KMS-11 (cell line): Measurements from ENCODE around the gene ACER3.
"Not testable (repeated sequence)": the region's sequence is repeated elsewhere in the genome, so short reads cannot be mapped to it uniquely, and the experiment has no call there.

Experiments
- H2AFZ ChIP-seq: fragments of 200-600 bp; sonication (generic); 2 replicates; pipeline ENCODE4 v1.6.1; 2016; ENCODE audit warnings: antibody characterized with exemption, mixed run types, low read depth
- H3K27ac ChIP-seq: fragments of 200-600 bp; sonication (generic); 2 replicates; pipeline ENCODE4 v1.6.1; 2016; ENCODE audit warnings: mild to moderate bottlenecking, mixed run types
- H3K27me3 ChIP-seq: fragments of 200-600 bp; sonication (generic); 2 replicates; pipeline ENCODE4 v1.6.1; 2017; ENCODE audit warnings: mild to moderate bottlenecking, low read depth, mixed run types, moderate library complexity; ENCODE audit not compliant: insufficient read depth
- H3K36me3 ChIP-seq: fragments of 200-600 bp; sonication (generic); 2 replicates; pipeline ENCODE4 v1.6.1; 2017; ENCODE audit warnings: mild to moderate bottlenecking, mixed run types; ENCODE audit not compliant: insufficient read depth
- H3K4me1 ChIP-seq: fragments of 200-600 bp; sonication (generic); 2 replicates; pipeline ENCODE4 v1.6.1; 2016; ENCODE audit warnings: mild to moderate bottlenecking, low read depth, mixed run types; ENCODE audit not compliant: poor library complexity, severe bottlenecking
- H3K4me2 ChIP-seq: fragments of 200-600 bp; sonication (generic); 2 replicates; pipeline ENCODE4 v1.7.0; 2016; ENCODE audit warnings: mild to moderate bottlenecking, mixed run types
- H3K4me3 ChIP-seq: fragments of 200-600 bp; sonication (generic); IDR thresholded peaks from 2 replicates; pipeline ENCODE4 v1.6.1; 2017; ENCODE audit warnings: low read depth, low read length, mixed read lengths; ENCODE audit not compliant: insufficient read depth
- H3K79me2 ChIP-seq: fragments of 200-600 bp; sonication (generic); 2 replicates; pipeline ENCODE4 v1.6.1; 2016; ENCODE audit warnings: low read depth, mixed run types; ENCODE audit not compliant: insufficient read depth
- H3K9ac ChIP-seq: fragments of 200-600 bp; sonication (generic); 2 replicates; pipeline ENCODE4 v1.6.1; 2016; ENCODE audit warnings: mild to moderate bottlenecking, mixed run types
- H4K20me1 ChIP-seq: fragments of 200-600 bp; sonication (generic); 2 replicates; pipeline ENCODE4 v1.6.1; 2016; ENCODE audit warnings: mild to moderate bottlenecking, mixed run types; ENCODE audit not compliant: insufficient read depth
- TF ChIP-seq, protein P1 (sequence below): fragments of 200-600 bp; sonication (generic); conservative IDR thresholded peaks from 2 replicates; pipeline ENCODE4 v1.6.1; 2017; ENCODE audit warnings: low read depth, mild to moderate bottlenecking, antibody characterized with exemption, low read length, moderate library complexity, mixed read lengths

The ACER3 gene

DNA sequence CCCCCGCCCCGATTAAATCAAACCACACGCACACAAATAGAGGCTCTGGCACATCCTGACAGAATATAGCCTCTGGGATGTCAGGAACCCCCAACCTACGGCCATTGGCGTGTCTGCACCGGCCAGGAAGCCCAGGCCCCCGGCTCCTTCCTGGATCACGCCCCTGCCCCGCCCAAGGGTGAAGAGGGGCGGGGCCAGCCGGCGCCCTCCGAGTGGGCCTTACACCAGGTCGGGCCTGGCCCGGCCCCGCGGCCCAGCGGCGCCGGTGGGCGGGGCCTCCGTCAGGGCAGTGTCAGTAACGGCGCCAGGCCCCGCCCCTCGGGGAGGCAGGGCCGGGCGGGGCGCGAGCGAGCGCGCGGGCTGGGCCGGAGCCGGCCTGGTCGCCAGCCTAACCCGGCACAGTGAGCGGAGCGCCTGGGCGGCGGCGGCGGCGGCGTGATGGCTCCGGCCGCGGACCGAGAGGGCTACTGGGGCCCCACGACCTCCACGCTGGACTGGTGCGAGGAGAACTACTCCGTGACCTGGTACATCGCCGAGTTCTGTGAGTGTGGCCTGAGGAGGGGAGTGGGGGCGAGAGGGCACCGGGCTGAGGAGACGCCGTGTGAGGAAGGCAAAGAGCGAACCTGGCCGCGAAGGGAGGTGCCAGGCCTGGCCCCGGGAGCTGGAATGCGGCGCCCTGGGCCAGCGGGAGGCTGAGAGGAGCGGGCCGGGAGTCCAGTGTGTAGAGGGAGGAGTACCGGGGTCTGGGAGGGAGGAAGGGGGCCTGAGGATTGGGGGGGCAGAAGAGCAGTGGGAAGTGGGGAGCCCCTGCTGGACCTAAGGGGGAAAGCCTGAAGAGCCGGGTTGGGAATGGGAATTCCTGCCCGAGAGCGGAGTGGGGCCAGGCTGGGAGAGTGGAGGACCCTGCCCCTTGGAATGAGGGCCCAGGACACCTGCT, at the start of gene ACER3:
Gene ACER3, plus strand, starts transcription at position 380 of the 937 bp plus-strand sequence. Its CDS starts 59 bp downstream, at position 439.
- Histone ChIP-seq H3K4me1 (peaks cover 23% of the 10 kb centered on the region), H3K36me3 (no peaks in the 10 kb centered on the region), H3K79me2 (no peaks in the 10 kb centered on the region; the same call in 1 of the 2 replicates), H3K4me2 (peak within 1 kb of the TSS; percentile 87), H4K20me1 (no peaks in the 10 kb centered on the region), H2AFZ (peak within 1 kb of the TSS; percentile 98), H3K27ac (peak within 1 kb of the TSS; percentile 37), H3K27me3 (no peaks in the 10 kb centered on the region), H3K9ac (peak within 1 kb of the TSS; percentile 90), H3K4me3 (no peak within 1 kb of the TSS)
- TF ChIP-seq, protein P1, sequence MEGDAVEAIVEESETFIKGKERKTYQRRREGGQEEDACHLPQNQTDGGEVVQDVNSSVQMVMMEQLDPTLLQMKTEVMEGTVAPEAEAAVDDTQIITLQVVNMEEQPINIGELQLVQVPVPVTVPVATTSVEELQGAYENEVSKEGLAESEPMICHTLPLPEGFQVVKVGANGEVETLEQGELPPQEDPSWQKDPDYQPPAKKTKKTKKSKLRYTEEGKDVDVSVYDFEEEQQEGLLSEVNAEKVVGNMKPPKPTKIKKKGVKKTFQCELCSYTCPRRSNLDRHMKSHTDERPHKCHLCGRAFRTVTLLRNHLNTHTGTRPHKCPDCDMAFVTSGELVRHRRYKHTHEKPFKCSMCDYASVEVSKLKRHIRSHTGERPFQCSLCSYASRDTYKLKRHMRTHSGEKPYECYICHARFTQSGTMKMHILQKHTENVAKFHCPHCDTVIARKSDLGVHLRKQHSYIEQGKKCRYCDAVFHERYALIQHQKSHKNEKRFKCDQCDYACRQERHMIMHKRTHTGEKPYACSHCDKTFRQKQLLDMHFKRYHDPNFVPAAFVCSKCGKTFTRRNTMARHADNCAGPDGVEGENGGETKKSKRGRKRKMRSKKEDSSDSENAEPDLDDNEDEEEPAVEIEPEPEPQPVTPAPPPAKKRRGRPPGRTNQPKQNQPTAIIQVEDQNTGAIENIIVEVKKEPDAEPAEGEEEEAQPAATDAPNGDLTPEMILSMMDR = no peak

DNA sequence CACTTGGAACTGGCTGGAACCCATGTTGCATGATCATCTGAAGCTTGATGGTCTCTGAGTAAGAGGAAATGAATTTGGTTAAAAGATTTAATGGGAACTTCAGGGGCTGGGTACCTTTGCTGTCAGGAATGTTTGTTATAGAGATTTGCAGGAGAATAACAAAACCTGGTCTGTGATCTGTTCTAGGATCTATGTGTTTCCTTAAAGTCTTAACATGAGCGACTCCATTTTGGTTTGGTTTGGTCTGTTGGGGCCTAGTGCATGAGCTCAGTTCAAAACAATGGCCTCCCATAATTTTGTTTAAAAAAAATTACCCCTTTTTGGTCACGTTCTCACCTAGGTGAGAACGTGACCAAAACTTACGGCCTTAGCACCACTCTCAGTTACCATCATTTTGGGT, 49.5 kb upstream of the ACER3 start:
- Histone ChIP-seq H4K20me1 (no peaks in the 10 kb centered on the region), H3K4me1 (no peaks in the 10 kb centered on the region), H3K4me3 (no peak overlapping the region), H2AFZ (no peak overlapping the region), H3K36me3 (no peaks in the 10 kb centered on the region), H3K79me2 (no peaks in the 10 kb centered on the region), H3K27ac (no peak overlapping the region), H3K27me3 (no peaks in the 10 kb centered on the region), H3K4me2 (no peak overlapping the region), H3K9ac (no peak overlapping the region)
- TF ChIP-seq, protein P1 = no peak

DNA sequence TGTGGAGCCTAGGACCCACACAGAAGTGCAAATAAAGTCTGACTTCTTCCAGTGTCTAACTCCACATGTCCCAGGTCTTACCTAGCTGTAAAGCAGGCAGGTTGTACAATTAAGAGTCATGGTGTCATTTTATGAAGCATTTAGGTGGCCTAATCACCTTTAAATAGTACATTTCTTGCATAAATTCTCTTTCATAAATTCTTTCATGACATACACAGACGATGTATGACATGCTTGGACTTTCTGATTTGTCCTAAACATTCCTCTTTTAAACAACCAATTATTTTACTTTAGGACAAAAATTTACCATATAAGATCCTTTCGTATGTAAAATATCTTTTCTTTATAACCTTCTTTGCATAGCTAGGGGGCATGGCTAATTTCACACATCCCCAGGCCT, 46.3 kb upstream of the ACER3 start:
- H4K20me1 ChIP-seq = no peaks in the 10 kb centered on the region
- H3K79me2 ChIP-seq = no peaks in the 10 kb centered on the region
- no peaks in the 10 kb centered on the region for H3K4me1 ChIP-seq

DNA sequence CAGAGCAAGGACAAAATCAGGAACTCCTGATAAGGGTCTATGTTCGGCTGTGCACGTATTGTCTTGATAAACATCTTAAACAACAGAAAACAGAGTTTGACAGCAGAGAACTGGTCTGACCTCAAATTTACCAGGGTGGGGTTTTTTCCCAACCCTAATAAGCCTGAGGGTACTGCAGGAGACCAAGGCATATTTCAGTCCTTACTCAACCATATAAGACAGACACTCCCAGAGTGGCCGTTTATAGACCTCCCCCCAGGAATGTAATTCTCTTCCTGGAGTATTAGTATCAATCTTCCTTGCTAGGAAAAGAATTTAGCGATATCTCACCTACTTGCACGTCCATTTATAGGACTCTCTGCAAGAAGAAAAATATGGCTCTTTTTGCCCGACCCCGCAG, 45.0 kb upstream of the ACER3 start:
- not testable (repeated sequence) for H4K20me1 ChIP-seq, H2AFZ ChIP-seq, H3K27me3 ChIP-seq, H3K9ac ChIP-seq, H3K36me3 ChIP-seq, H3K4me2 ChIP-seq, H3K79me2 ChIP-seq, H3K4me3 ChIP-seq, H3K4me1 ChIP-seq, H3K27ac ChIP-seq

More for the DNA sequence above, 46.3 kb upstream of the ACER3 start:
- no peak overlapping the region for H3K9ac ChIP-seq
- H2AFZ ChIP-seq = no peak overlapping the region
- no peaks in the 10 kb centered on the region for H3K27me3 ChIP-seq
- H3K27ac ChIP-seq = no peak overlapping the region
- no peak overlapping the region for H3K4me2 ChIP-seq
- TF ChIP-seq, protein P1 = no peak
- no peak overlapping the region for H3K4me3 ChIP-seq
- no peaks in the 10 kb centered on the region for H3K36me3 ChIP-seq

DNA sequence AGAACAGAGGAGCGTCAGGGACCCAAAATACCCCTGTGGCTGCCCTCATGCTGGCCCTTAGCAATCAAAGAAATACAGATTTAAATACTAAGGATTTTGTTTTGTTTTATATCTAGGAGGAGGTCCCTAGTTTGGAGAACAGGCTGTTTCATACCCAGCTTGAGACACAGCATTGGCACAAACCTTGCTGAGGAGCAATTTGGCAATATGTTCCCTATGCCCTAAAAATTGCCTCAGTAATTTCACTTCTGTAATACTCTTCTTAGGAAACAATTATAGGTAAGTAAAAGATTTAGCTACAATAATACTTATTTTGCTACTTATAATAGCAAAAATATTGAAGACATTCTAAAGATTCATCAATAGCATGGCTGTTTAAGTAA, 40.5 kb upstream of the ACER3 start:
- Histone ChIP-seq H3K4me2 (no peak overlapping the region), H3K4me1 (no peaks in the 10 kb centered on the region), H3K79me2 (no peaks in the 10 kb centered on the region), H4K20me1 (no peaks in the 10 kb centered on the region), H3K27me3 (no peaks in the 10 kb centered on the region), H2AFZ (no peak overlapping the region), H3K9ac (no peak overlapping the region), H3K36me3 (no peaks in the 10 kb centered on the region), H3K27ac (no peak overlapping the region), H3K4me3 (no peak overlapping the region)
- TF ChIP-seq, protein P1 = no peak

DNA sequence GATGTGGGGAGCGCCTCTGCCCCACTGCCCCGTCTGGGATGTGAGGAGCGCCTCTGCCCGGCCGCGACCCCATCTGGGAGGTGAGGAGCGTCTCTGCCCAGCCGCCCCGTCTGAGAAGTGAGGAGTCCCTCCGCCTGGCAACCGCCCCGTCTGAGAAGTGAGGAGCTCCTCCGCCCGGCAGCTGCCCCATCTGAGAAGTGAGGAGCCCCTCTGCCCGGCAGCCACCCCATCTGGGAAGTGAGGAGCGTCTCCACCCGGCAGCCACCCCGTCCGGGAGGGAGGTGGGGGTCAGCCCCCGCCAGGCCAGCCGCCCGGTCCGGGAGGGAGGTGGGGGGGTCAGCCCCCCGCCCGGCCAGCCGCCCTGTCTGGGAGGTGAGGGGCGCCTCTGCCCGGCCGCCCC, 39.3 kb upstream of the ACER3 start:
- H3K4me1 ChIP-seq, H4K20me1 ChIP-seq, H3K36me3 ChIP-seq: not testable (repeated sequence)

More for the DNA sequence above, 39.3 kb upstream of the ACER3 start:
- not testable (repeated sequence) for H3K9ac ChIP-seq, H3K79me2 ChIP-seq, H3K27me3 ChIP-seq, H3K4me2 ChIP-seq, H3K4me3 ChIP-seq, H3K27ac ChIP-seq, H2AFZ ChIP-seq
